IMR-90 (cell line): ENCODE results near the gene HAND2. TPM values are rescaled to one million over a fixed set of nuclear protein-coding genes. Genes with fewer than 3 reads are reported as not detected.

Source experiments
- ATAC-seq: fragments of 200-7000 bp; cut with Tn5 transposase; 2 replicates; pipeline ENCODE4 v1.9.1; 2020; ENCODE audit warnings: low read depth, mild to moderate bottlenecking, moderate library complexity
- BruUV-seq: library from RNA; stranded (reverse); fragments of 400-500 nt; replicated peaks from 2 replicates; lab custom pipeline; 2021; lab: Mats Ljungman, UMichigan
- CTCF ChIA-PET: fragments of 300-600 bp; formaldehyde crosslinking; extraction: SDS; loops from one replicate; lab custom pipeline; 2021; ENCODE audit warnings: antibody characterized with exemption; lab: Yijun Ruan, JAX
- POLR2A ChIA-PET: fragments of 300-600 bp; sonication (Branson Sonifier 250); formaldehyde crosslinking; loops from one replicate; lab custom pipeline; 2022; ENCODE audit warnings: antibody characterized with exemption; ENCODE audit not compliant: unreplicated experiment; lab: Charles Lee
- DNase-seq: peaks from one replicate; pipeline ENCODE4 v3.0.0; 2013
- H2AFZ ChIP-seq: replicated peaks from 2 replicates; pipeline ENCODE3; 2013; ENCODE audit warnings: low read length, mild to moderate bottlenecking; ENCODE audit not compliant: poor library complexity
- H2AK5ac ChIP-seq: 2 replicates; pipeline ENCODE4 v1.6.1; 2013; ENCODE audit warnings: low read depth, low read length, inconsistent platforms
- H2AK9ac ChIP-seq: replicated peaks from 2 replicates; pipeline ENCODE3; 2013; ENCODE audit warnings: mild to moderate bottlenecking, low read depth, low read length, moderate library complexity; ENCODE audit not compliant: poor library complexity
- H2BK120ac ChIP-seq: 2 replicates; pipeline ENCODE4 v1.6.1; 2013; ENCODE audit warnings: low read depth, low read length, inconsistent platforms
- H2BK15ac ChIP-seq: 3 replicates; pipeline ENCODE4 v1.6.1; 2013; ENCODE audit warnings: low read depth, low read length, inconsistent platforms
- H2BK20ac ChIP-seq: 2 replicates; pipeline ENCODE4 v1.6.1; 2013; ENCODE audit warnings: low read depth, mild to moderate bottlenecking, inconsistent platforms, low read length, moderate library complexity
- H2BK5ac ChIP-seq: 2 replicates; pipeline ENCODE4 v1.6.1; 2013; ENCODE audit warnings: mild to moderate bottlenecking, low read depth, low read length, inconsistent platforms; ENCODE audit not compliant: poor library complexity, severe bottlenecking
- H3K14ac ChIP-seq: replicated peaks from 2 replicates; pipeline ENCODE4 v1.6.1; 2013; ENCODE audit warnings: low read depth, low read length, inconsistent platforms
- H3K18ac ChIP-seq: 2 replicates; pipeline ENCODE4 v1.6.1; 2013; ENCODE audit warnings: low read depth, low read length, control low read depth
- H3K23ac ChIP-seq: 2 replicates; pipeline ENCODE4 v1.6.1; 2013; ENCODE audit warnings: low read depth, low read length, inconsistent platforms
- H3K27ac ChIP-seq: 2 replicates; pipeline ENCODE4 v1.5.1; 2013; ENCODE audit warnings: mild to moderate bottlenecking, control low read depth, low read length; ENCODE audit not compliant: insufficient read depth
- H3K27me3 ChIP-seq: 2 replicates; pipeline ENCODE4 v1.6.1; 2013; ENCODE audit warnings: low read length; ENCODE audit not compliant: control insufficient read depth, insufficient read depth
- H3K36me3 ChIP-seq: 2 replicates; pipeline ENCODE4 v1.6.1; 2013; ENCODE audit warnings: low read length, mixed read lengths; ENCODE audit not compliant: control insufficient read depth, insufficient read depth
- H3K4ac ChIP-seq: 2 replicates; pipeline ENCODE4 v1.6.1; 2013; ENCODE audit warnings: low read depth, low read length, inconsistent platforms
- H3K4me1 ChIP-seq: 2 replicates; pipeline ENCODE4 v1.6.1; 2013; ENCODE audit warnings: low read length, mixed read lengths; ENCODE audit not compliant: control insufficient read depth, insufficient read depth
- H3K4me2 ChIP-seq: 2 replicates; pipeline ENCODE4 v1.6.1; 2013; ENCODE audit warnings: low read depth, mild to moderate bottlenecking, control low read depth, low read length, moderate library complexity
- H3K4me3 ChIP-seq: 2 replicates; pipeline ENCODE4 v1.5.1; 2013; ENCODE audit warnings: low read depth, mild to moderate bottlenecking, control low read depth, low read length, moderate library complexity; ENCODE audit not compliant: insufficient read depth
- H3K56ac ChIP-seq: 2 replicates; pipeline ENCODE4 v1.6.1; 2013; ENCODE audit warnings: low read length, inconsistent platforms; ENCODE audit not compliant: insufficient read depth; ENCODE audit errors: extremely low read depth
- H3K79me1 ChIP-seq, 2 experiments: 2 replicates each; pipeline ENCODE4 v1.6.1; 2013; ENCODE audit warnings: low read length in 2 of 2, inconsistent platforms in 1 of 2, low read depth in 1 of 2
- H3K9ac ChIP-seq: 2 replicates; pipeline ENCODE4 v1.6.1; 2013; ENCODE audit warnings: low read depth, low read length, control low read depth
- H3K9me1 ChIP-seq: 2 replicates; pipeline ENCODE4 v1.6.1; 2013; ENCODE audit warnings: low read length, inconsistent platforms; ENCODE audit not compliant: insufficient read depth
- H3K9me3 ChIP-seq: 2 replicates; pipeline ENCODE4 v1.6.1; 2013; ENCODE audit warnings: low read length; ENCODE audit not compliant: control insufficient read depth, insufficient read depth
- H4K20me1 ChIP-seq: 2 replicates; pipeline ENCODE4 v1.6.1; 2013; ENCODE audit warnings: low read length, inconsistent platforms; ENCODE audit not compliant: insufficient read depth
- H4K5ac ChIP-seq: 2 replicates; pipeline ENCODE4 v1.6.1; 2013; ENCODE audit warnings: mild to moderate bottlenecking, low read depth, low read length, control low read depth
- H4K8ac ChIP-seq, 2 experiments: 2 replicates each; pipeline ENCODE4 v1.6.1; 2013; ENCODE audit warnings: low read depth in 2 of 2, low read length in 2 of 2, control low read depth in 1 of 2, inconsistent platforms in 1 of 2
- H4K91ac ChIP-seq: 2 replicates; pipeline ENCODE4 v1.6.1; 2013; ENCODE audit warnings: low read depth, low read length, inconsistent platforms; ENCODE audit not compliant: insufficient read depth
- CHD1 ChIP-seq: IDR thresholded peaks from 2 replicates; pipeline ENCODE4 v1.6.1; 2012; ENCODE audit warnings: low read depth, low read length, improper control_type of control experiment
- FOS ChIP-seq: fragments of 150-350 bp; IDR thresholded peaks from 2 replicates; pipeline ENCODE4 v1.6.1; 2016; ENCODE audit warnings: low read depth, low read length
- MAZ ChIP-seq: IDR thresholded peaks from 2 replicates; pipeline ENCODE4 v1.6.1; 2012; ENCODE audit warnings: low read depth, mild to moderate bottlenecking, low read length, improper control_type of control experiment, moderate library complexity, borderline replicate concordance
- WGBS, 2 experiments: methylation state at CpG; one replicate each; pipeline versions ENCODE4 v1.1.5 to v1.1.7; 2013; ENCODE audit warnings: missing lambda C conversion rate in 2 of 2; ENCODE audit not compliant: insufficient read length in 1 of 2; ENCODE audit errors: extremely low coverage in 2 of 2; 5-methylcytosine and 5-hydroxymethylcytosine counted together
- dilution Hi-C: fragments of 300-500 bp; cut with HindIII; formaldehyde crosslinking; loops from one replicate; pipeline ENCODE4 v1.14.3; 2018; ENCODE audit warnings: low sequenced_read_pairs; ENCODE audit not compliant: unreplicated experiment
- in situ Hi-C: fragments of 300-500 bp; cut with MboI; formaldehyde crosslinking; loops from 3 replicates; pipeline ENCODE4 v1.14.3; 2019; ENCODE audit warnings: low sequenced_read_pairs, inconsistent platforms, mixed read lengths
- intact Hi-C: fragments of 100-400 bp; cut with micrococcal nuclease; formaldehyde crosslinking; loops from 2 replicates; pipeline ENCODE4 v1.10.0; 2022
- polyA plus RNA-seq, 3 experiments: library from polyadenylated mRNA; depleted of rRNA; stranded (reverse); fragments of >200 nt; gene quantifications; 2 replicates each; pipeline ENCODE4 v1.2.3, GENCODE V29; 2012; ENCODE audit warnings: low replicate concordance in 1 of 3
- total RNA-seq: library from RNA; depleted of rRNA; stranded (reverse); fragments of >200 nt; gene quantifications from 2 replicates; pipeline ENCODE4 v1.2.3, GENCODE V29; 2012

Gene HAND2
- total and polyA plus RNA-seq, 2 of the 4 experiments (the other 2 are of a cell fraction) = 0.36 to 0.97 TPM

GRCh38 chr4:173524218-173525117 is 5.6 kb downstream of the HAND2 start:
- Histone ChIP-seq H3K56ac (no peak overlapping the region), H3K4me1 (no peaks in the 10 kb centered on the region), H3K14ac (no peak overlapping the region), H2BK5ac (no peak overlapping the region), H2BK15ac (no peak overlapping the region), H4K91ac (no peak overlapping the region), H3K18ac (no peak overlapping the region), H3K27ac (no peak overlapping the region), H3K4ac (no peak overlapping the region), H3K9me1 (no peaks in the 10 kb centered on the region), H2AFZ (no peak overlapping the region), H2AK5ac (no peak overlapping the region), H2AK9ac (no peak overlapping the region), H3K9me3 (peaks cover 18% of the 10 kb centered on the region; the same call in 1 of the 2 replicates), H3K4me3 (no peak overlapping the region), H3K9ac (no peak overlapping the region), H3K36me3 (no peaks in the 10 kb centered on the region), H4K5ac (no peak overlapping the region), H3K4me2 (no peak overlapping the region), H2BK120ac (no peak overlapping the region), H3K23ac (no peak overlapping the region), H2BK20ac (no peak overlapping the region), H3K27me3 (peaks cover 73% of the 10 kb centered on the region), H3K79me1 (no peaks in the 10 kb centered on the region), H4K8ac (no peak overlapping the region), H4K20me1 (no peaks in the 10 kb centered on the region)
- TF ChIP-seq MAZ (no peak), FOS (no peak), CHD1 (no peak)
- dilution Hi-C loops (no loop called here), intact Hi-C loops (loop anchor here (5.0 kb wide), 2 partner anchors 468 to 793 kb away; no protein-coding TSS in a partner anchor), in situ Hi-C loops (loop anchor here (25.0 kb wide), 1 partner anchor 788 kb away; no protein-coding TSS in a partner anchor)
- ChIA-PET CTCF (no interaction called here), POLR2A (no interaction called here)
- ATAC-seq (no peak), DNase-seq (no peak)
- no TSS peak for BruUV-seq
- WGBS, 2 experiments = 85% methylated on average over 11 of the region's 25 CpGs; no CpG with 5 or more reads in 1 of the 2 experiments
